Activated CD8-positive, alpha-beta memory T cell treated with anti-CD3 and anti-CD28 coated beads for 48 hours (primary cell): Measurements from ENCODE around the gene DFFB.

ENCODE experiments used
- DNase-seq, 3 experiments: peaks; one replicate each; pipeline ENCODE4 v3.0.0-alpha.2; 2020; ENCODE audit warnings: low read depth in 2 of 3, low spot score in 2 of 3

Gene DFFB

DNA sequence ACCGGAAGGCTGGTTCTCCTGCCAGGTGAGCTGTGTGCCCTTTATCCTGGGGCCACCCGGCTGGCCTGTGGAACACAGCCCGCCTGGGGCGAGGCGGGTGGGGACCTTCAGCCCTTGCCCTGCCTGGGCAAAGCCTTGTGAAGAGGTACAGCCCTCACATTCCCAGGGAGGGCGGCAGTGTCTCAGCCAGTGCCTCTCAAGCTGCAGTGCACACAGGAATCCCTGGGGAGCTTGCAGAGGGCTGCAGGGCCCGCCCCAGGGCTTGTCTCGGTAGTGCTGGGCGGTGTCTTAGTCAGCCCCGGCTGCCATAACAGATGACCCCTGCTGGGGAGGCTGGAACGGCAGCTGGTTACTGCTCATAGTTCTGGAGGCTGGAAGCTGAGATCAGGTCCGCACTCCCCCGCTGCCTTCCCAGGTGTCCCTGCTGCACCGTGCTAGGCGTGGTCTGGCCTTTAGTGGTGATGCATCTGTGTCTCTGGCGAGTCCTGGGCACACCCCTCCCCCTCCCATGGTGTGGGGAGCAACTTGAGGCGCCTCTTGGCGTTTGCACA, 12.6 kb downstream of the DFFB start:
- no peak for DNase-seq

DNA sequence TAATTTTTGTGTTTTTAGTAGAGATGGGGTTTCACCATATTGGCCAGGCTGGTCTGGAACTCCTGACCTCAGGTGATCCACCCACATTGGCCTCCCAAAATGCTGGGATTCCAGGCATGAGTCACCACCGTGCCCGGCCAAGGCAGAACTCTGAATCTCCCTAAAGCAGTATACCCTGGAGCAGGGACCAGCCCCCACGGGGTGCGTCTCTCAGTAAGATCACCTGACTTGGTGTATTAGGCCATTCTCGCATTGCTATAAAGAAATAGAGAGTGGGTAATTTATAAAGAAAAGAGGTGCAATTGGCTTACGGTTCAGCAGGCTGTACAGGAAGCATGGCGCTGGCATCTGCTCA, 14.2 kb downstream of the DFFB start:
- DNase-seq, result no peak

DNA sequence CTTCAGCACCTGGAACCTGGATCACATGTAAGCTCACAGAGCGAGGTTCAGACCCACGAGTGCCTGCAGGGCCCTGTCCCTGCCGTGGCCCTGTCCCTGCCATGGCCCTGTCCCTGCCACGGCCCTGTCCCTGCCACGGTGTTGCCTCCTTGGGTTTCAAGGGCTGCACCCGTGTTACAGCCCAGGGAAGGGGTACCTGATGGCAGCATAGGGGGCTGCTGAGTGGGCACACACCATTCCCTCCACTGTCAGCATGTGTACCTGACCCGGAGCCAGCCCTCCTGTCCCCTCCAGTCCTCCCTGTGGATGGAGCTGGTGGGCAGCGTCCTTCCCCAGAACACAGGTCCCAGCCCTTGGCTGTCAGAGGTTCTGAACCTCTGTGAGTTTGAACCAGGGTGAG, 15.3 kb downstream of the DFFB start:
- no peak for DNase-seq

DNA sequence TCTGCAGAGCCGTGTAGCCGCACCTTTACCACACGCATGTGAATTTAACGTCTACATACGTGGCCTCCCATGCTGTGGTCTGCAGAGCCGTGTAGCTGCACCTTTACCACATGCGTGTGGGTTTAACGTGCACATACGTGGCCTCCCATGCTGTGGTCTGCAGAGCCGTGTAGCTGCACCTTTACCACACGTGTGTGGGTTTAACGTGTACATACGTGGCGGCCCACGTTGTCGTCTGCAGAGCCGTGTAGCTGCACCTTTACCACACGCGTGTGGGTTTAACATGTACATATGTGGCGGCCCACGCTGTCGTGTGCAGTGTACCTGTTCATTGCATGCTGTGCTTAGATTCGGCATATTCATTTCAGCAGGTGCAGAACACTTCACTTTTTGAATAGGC, 17.5 kb downstream of the DFFB start:
- no peak for DNase-seq

DNA sequence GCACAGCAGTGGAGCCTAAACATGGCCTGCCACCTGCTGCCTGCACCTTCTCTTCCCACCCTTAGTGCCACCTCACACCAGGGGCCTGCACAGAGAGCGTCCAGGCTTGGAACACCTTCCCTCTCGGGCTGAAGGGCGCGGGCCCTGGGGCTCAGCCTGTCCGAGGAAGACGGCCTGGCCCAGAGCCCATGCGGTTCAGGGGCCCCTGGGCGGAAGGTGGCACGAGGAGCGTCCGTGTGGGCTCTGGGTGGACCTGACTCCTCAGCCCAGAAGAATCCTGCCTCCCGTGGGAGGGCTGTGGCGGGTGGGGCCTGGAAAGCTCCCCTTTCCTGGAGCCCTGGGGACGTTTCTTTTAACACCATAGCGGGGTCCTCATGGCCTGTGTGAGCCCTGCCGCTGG, 19.4 kb downstream of the DFFB start:
- no peak for DNase-seq

DNA sequence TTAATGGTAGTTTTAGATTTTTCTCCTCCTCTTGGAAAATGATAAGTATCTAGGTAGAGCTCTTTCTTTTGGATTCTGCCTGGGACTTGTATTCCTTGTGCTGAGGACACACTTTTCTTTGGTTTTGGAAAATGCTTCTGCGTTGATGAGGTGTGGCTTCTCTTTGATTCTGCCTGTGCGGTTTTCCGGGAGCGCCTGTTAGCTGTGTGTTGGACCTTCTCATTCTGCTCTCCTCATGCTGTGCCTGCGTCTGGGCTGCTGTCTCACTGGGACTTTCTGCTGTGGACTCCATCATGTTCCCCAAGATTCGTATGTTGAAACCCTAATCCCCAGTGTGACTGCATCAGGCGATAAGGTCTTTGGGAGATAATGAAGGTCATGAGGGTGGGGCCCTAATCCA, 21.8 kb downstream of the DFFB start:
- DNase-seq, result no peak

DNA sequence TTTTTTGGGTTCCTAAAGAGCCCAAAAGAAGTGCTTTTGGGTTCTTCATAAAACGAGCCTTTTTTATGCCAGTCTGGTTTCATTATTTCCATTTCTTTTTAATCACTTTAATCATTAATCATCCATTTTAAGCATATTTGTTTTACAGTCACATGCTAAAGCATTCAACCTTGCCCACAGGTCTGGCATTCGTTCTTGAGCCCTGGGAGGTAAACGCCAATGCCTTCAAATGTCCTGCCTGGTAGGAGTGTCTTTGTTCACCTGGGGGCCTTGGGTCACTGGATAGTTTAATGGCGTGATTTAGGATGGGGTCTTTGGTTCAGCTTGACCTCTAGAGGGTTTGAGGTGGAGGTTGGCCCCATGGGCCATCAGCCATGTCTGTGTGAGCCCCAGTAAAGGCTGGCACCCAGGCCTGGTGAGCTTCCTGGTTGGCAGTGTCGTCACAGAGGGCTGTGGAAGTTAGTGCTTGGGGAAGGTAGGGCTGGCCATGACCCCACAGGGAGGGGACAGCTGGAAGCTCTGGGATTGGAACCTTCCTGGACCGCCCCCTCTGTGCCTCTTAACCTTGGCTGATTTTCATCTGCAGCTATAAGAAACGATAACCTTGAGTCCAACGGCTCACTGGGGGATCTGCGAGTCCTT, 22.6 kb downstream of the DFFB start:
- DNase-seq, result no peak

DNA sequence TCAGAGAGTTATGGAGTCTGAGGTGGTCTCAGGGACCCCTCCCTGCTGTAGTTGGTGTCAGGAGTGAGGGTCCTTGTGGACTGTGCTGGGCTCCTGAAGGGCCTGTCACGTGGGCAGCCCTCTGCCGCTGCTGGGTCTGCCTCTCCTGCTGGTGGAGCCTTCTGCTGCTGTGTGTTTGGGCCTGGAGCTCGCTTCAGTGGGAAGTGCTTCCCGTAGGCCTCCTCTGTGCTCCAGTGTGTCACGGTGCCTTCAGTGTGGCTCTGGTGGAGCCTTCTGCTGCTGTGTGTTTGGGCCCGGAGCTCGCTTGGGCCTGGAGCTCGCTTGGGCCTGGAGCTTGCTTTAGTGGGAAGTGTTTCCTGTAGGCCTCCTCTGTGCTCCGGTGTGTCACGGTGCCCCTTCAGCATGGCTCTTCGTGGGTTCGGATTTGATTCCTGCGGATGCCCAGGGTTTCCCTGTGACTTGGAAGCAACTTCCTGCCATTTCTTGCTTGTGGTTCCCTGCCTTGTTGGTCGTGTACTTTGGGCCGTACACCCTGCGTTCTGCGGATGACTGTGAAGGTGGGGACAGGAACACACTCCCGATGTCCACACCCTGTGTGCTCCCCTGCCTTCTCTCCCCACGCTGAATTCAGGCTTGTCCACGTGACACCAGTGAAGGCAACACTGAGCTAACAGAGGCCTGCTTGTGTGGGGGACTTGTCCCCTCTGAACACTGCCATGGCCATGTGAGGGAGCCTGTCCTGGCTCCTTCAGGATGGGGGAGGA, 23.3 kb downstream of the DFFB start:
- DNase-seq, result no peak

DNA sequence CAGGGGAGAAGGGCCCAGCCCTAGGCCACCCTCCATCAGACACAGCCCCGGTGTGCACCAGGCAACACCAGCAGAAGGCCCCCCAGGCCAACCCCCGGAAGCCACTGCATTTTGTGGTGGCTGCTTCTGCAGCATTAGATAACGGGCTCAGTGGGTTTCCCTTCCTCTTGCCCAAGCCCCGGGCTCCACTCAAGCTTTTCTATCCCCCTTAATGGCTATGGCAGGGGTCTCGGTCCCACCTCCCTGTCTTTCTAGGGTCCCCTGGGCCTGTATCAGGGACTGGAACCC, 23.9 kb downstream of the DFFB start:
- DNase-seq, result no peak

DNA sequence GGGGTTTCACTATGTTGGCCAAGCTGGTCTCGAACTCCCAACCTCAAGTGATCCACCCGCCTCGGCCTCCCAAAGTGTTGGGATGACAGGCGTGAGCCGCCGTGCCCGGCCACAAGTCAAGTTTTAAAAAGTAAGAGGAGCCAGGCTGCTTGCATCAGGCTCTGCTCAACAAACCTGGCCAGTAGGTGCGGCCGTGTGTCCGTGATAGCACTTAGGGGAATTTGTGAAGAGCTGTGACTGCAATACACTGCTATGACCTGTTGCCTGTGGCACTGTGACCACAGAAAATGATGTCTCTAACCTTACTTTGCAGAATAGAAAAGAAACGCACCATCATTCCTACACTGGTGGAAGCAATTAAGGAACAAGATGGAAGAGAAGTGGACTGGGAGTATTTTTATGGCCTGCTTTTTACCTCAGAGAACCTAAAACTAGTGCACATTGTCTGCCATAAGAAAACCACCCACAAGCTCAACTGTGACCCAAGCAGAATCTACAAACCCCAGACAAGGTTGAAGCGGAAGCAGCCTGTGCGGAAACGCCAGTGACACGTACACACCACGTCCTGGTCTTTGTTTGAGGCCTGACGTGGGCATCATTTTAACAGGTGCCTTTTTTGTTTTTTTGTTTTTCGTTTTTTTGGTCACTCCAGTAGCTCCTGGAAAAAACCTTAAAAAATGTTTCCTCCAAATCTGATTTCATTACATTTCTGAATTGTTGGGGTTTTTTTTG, 26.1 kb downstream of the DFFB start:
- DNase-seq, result no peak

DNA sequence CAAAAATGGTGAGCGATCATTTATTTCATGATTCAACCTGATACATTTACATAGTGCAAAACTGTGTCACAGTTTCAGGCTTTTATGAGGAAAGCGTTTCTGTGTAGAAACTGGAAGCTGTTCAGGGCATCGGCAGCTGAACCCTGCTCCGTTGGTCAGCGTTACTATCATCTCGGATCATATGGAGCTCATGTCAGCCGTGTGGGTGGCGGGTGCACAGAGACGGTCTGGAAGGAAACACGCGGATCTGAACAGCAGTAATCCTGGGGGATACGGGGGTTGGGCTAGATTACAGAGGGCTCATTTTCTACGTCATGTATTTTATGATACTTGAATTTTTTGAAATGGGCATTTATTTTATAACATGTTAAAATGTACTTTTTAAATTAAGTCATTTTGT, 27.7 kb downstream of the DFFB start:
- DNase-seq, result no peak

DNA sequence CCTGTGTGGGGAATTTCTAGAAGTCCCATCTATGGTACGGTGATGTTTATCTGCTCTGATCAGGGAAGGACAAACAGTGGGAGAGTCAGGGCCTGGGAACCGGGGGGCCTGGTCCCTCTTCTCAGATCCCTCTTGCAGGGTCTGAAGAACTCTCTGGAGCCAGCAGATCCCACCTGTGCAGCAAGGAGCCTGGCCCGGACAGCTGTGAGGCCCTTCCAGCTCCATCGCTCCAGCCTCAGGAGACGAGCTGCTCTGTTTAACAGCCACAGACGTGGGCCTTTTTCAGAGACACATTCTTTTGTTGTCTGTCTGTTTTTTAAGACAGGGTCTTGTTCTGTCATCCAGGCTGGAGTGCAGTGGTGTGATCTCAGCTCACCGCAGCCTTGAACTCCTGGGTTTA, 28.3 kb downstream of the DFFB start:
- DNase-seq, result no peak

DNA sequence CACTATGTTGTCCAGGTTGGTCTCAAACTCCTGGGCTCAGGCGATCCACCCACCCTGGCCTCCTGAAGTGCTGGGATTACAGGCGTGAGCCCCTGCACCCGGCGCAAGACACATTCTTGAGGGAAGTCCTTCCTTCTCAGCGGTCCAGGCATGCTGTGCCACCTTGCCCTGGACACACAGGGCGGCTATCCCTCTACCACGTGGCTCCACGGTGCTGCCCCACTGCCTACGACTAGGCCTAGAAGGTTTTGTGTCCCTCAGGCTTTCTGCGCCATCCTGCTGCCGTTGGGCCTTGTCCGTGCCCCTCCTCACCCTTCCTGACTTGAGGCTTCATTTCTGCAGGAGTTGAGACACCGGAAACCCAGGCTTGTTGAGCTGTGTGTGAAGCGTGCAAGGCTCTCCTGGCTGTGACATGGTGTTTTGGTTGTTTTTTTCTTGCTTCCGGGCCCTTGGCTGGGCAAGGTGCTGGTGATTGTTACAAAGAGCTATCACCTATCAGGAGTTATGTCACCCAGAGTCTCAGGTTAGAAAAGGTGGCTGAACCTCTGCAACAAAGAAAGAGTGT, 28.9 kb downstream of the DFFB start:
- no peak for DNase-seq

DNA sequence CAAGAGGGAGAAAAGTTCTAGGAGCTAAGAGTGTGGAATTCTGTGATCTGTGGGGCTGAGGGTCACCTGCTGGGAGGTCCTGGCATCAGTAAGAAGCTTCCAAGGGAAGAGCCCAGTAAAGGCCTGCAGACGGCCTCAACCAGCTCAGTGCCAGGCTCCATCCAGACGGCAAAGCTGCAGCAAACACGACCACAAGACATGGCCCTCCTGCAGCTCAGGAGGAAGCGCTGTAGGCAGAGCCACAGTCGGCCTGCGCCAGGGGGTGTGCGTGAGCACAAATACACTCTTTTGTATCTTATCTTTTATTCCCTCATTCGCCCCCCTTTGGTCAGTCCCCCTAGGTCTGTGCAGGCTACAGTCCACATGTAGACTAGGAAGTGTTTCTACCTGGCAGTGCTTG, 29.4 kb downstream of the DFFB start:
- DNase-seq, result no peak

DNA sequence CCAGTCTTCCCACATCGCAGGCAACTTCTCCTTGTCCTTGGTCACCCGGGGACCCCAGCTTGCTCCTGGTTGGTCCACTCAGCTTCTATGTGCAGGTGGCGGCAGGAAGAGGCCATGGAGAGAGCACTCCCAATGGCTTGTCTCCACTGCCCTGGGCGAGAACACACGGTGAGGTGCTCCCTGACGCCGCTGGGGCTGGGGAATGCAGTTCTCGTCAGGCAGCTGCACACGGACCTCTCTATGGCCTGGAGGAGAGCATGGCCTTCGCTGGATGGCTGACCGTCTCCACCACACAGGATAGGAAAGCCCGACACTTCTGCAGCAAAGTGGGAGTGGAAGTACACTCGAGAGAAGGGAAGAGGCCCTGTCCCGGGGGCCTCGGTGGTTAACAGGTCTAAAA, 31.0 kb downstream of the DFFB start:
- no peak for DNase-seq

DNA sequence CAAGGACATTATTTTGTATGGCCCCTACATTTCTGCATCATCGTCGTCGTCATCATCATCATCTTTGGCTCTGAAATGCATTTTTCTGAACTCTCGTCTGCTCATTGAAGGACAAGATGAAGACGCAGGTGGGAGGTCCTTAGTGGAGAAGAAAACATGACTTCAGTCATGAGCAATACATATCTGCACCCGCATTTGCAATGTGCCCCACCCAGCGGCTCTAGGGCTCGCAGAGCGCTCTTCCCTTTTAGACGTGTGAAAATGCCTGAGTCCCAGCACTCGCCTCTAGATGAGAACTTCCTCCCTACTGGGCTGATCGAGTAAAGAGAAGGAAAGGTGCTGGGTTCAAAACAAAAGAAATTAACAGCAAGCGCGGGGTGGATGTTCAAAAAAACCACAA, 32.7 kb downstream of the DFFB start:
- no peak for DNase-seq

DNA sequence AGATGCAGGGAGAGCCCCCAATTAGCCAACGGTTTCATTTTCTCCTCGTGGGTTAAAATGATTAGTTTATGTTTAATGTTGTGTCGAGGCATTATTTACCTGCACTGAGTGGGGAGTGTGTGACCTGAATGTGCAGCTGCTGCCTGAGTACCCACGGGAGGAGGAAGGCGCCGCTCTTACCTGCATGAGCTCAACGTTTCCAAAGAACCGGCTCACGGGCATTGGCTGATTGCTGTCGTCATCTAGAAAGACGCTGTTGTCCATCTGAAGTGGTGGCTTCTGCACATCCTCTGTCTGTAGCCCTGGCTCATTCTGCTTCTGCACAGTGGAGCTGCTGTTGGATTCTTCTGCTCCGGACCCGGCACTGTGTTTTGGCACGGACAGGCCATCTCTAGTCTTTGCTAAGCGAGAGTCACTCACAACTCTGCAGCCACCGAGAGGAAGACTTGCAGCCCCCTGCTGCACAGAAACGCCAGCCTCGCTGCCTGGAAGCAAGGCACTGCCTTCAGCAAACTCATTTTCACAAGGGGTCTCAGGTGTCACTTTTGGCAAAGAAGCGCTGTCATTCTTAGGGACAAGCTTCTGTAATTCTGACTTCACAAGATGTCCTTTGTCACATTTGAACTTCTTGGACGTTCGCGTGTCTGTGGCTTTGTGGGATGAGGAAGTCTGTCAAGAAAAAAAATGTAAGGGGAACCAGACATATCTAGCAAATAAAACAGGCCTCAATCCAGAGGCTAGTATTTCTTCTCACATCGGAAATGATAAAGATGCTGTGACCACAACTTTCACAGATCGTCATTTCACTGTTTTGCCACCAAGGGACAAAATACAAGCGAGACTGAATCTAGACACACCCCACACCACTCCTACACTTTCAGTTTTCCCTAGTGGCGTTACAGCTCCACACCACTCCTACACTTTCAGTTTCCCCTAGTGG, 33.4 kb downstream of the DFFB start:
- no peak for DNase-seq

DNA sequence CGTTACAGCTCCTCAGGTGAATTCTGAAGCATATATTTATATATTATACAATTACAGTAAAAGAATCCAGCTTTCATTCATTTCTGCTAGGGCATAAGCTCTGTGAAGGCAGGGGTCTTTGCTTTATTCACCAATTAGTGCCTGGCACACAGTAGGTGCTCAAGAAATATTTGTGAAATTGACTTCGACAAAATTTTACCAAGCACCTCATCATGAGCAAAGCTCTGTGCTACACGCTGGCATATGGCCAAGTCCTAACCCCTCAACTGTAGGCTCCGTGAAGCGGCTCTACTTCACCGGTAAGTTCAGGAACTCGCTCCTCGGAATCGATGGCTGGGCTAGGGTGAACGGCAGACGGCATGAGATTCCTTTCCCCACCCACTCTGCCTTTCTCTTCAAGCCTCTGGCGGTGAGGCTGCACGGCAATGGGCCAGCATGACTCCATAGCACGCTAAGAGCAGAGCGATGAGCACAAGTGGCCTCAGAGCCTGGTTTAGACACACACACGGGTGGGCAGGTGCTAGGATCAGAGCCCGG, 34.1 kb downstream of the DFFB start:
- DNase-seq, result no peak

DNA sequence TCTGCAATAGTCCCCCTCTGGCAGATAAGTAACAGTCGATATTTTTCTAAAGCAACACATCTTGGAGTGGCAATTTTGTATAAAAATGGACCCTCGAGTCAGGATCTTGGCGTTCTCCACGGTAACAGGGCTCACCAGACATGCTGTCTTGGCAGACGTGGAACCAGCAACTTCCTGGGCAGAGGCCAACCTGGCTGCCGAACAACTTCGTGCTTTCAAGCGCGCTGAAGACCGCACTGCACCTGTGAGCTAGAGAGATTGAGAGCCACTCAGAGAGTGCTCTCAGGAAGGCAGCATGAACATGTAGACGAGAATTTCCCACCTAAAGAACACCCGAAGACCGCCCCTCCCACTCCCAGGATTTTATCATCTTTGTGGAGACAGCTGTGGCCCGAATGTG, 35.5 kb downstream of the DFFB start:
- no peak for DNase-seq

DNA sequence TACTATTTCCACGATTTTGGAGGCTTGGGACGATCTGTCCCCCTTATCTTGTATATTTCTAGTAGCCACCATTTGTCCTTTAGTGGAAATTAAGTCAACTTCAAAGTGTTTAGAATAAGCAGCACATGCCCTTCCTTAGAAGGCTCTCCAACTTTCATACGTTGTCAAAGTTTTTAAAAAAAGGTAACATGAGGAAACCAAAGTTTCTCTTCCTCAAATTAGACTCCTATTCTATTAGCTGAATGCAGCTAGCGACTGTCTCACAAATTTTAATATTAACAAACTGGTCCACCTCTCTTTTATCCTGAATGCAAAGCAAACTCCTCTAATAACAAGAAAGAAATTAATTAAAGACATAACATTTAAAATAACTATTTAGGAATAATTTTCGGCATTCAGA, 35.9 kb downstream of the DFFB start:
- no peak for DNase-seq
